CD4-positive, CD25-positive, alpha-beta regulatory T cell (primary cell): ENCODE data around the gene NAP1L4. TPM values are rescaled to one million over a fixed set of nuclear protein-coding genes. Genes with fewer than 3 reads are reported as not detected.
A peak's percentile ranks its signal among the peaks of the same experiment; 100 is the strongest.

Source experiments
- ATAC-seq, 2 donors: fragments of 150-1000 bp; cut with Tn5 transposase; one replicate each; pipeline ENCODE4 v1.10.0; 2021; ENCODE audit warnings: low read depth in 2 of 2, moderate number of reproducible peaks in 2 of 2, moderate library complexity in 1 of 2
- DNase-seq, 3 donors: peaks; one replicate each; pipeline versions ENCODE4 v3.0.0 to v3.0.0-alpha.2; 2012 to 2022; ENCODE audit warnings: mixed read lengths in 1 of 3
- H3K27ac ChIP-seq: one replicate; pipeline ENCODE4 v1.7.0; 2013; ENCODE audit warnings: mild to moderate bottlenecking, low read length; ENCODE audit not compliant: insufficient read depth, poor library complexity, severe bottlenecking
- H3K27me3 ChIP-seq: one replicate; pipeline ENCODE4 v1.7.0; 2013; ENCODE audit warnings: low read length; ENCODE audit not compliant: control insufficient read depth, insufficient read depth
- H3K36me3 ChIP-seq: one replicate; pipeline ENCODE4 v1.7.0; 2013; ENCODE audit warnings: mild to moderate bottlenecking, low read length, moderate library complexity; ENCODE audit not compliant: control insufficient read depth, insufficient read depth
- H3K4me1 ChIP-seq: 2 replicates; pipeline ENCODE4 v1.7.0; 2013; ENCODE audit warnings: mild to moderate bottlenecking, low read length; ENCODE audit not compliant: insufficient read depth, control insufficient read depth, poor library complexity, severe bottlenecking
- H3K4me3 ChIP-seq: one replicate; pipeline ENCODE4 v1.7.0; 2013; ENCODE audit warnings: low read depth, mild to moderate bottlenecking, low read length, moderate library complexity
- H3K9me3 ChIP-seq, 2 experiments: 1 replicate in 1 of 2; 2 replicates in 1 of 2; pipeline ENCODE4 v1.7.0; 2013; ENCODE audit warnings: low read length in 2 of 2, mild to moderate bottlenecking in 1 of 2, moderate library complexity in 1 of 2; ENCODE audit not compliant: control insufficient read depth in 2 of 2
- H3K27ac Mint-ChIP-seq, 3 donors: one replicate each; pipeline ENCODE4 v1.8.0; 2020 to 2022; ENCODE audit warnings: mild to moderate bottlenecking in 3 of 3, mixed read lengths in 3 of 3, moderate library complexity in 2 of 3
- H3K27me3 Mint-ChIP-seq: one replicate; pipeline ENCODE4 v1.8.0; 2022; ENCODE audit warnings: mild to moderate bottlenecking, mixed read lengths
- H3K36me3 Mint-ChIP-seq: one replicate; pipeline ENCODE4 v1.8.0; 2020; ENCODE audit warnings: mixed read lengths
- H3K4me1 Mint-ChIP-seq, 4 donors: one replicate each; pipeline ENCODE4 v1.8.0; 2020 to 2022; ENCODE audit warnings: mixed read lengths in 4 of 4, mild to moderate bottlenecking in 1 of 4
- H3K4me3 Mint-ChIP-seq, 4 donors: one replicate each; pipeline ENCODE4 v1.8.0; 2020 to 2022; ENCODE audit warnings: mild to moderate bottlenecking in 4 of 4, mixed read lengths in 4 of 4, moderate library complexity in 3 of 4
- H3K9me3 Mint-ChIP-seq, 7 donors: one replicate each; pipeline ENCODE4 v1.8.0; 2020 to 2022; ENCODE audit warnings: mixed read lengths in 7 of 7, mild to moderate bottlenecking in 3 of 7, moderate library complexity in 2 of 7
- polyA plus RNA-seq, 4 donors: library from polyadenylated mRNA; unstranded; fragments of 300-500 nt; fragmentation: Illumina TruSeq; gene quantifications; one replicate each; pipeline ENCODE4 v1.2.3, GENCODE V29; 2021
- total RNA-seq: library from RNA; stranded (reverse); gene quantifications from one replicate; pipeline ENCODE4 v1.2.3, GENCODE V29; 2022

Gene NAP1L4
- total and polyA plus RNA-seq, 5 donors from 2014 or later: 210 to 351 (median 228) TPM

GRCh38 chr11:2989551-2989950 is 2.6 kb downstream of the NAP1L4 start:
- Mint-ChIP-seq H3K27me3 (peaks cover 10% of the 10 kb centered on the region), H3K27ac (peak overlapping the region; percentile 97 to 99 (median 98)), H3K4me1 (peaks cover 14 to 48% (median 31%) of the 10 kb centered on the region in 4 donors), H3K36me3 (peaks cover 2% of the 10 kb centered on the region), H3K9me3 (no peaks in the 10 kb centered on the region), H3K4me3 (peak overlapping the region; percentile 98 to 100 (median 98))
- DNase-seq: peak in 1 of 3 donors; percentile 63
- Histone ChIP-seq H3K27ac (peak overlapping the region; percentile 77), H3K9me3 (no peaks in the 10 kb centered on the region), H3K4me3 (peak overlapping the region; percentile 97), H3K4me1 (peaks cover 62% of the 10 kb centered on the region), H3K36me3 (peaks cover 12% of the 10 kb centered on the region), H3K27me3 (no peaks in the 10 kb centered on the region)
- ATAC-seq: no peak

- no peak for ATAC-seq
- Histone ChIP-seq H3K36me3 (peaks cover 15% of the 10 kb centered on the region), H3K27me3 (no peaks in the 10 kb centered on the region), H3K4me3 (peak overlapping the region; percentile 97), H3K9me3 (no peaks in the 10 kb centered on the region), H3K4me1 (peaks cover 67% of the 10 kb centered on the region), H3K27ac (peak overlapping the region; percentile 77)
- DNase-seq: peak in 2 of 3 donors; percentile 18 to 53
- peak overlapping the region; percentile 98 to 100 (median 98) for H3K4me3 Mint-ChIP-seq
- peaks cover 10% of the 10 kb centered on the region for H3K27me3 Mint-ChIP-seq
- H3K4me1 Mint-ChIP-seq: peaks cover 14 to 54% (median 34%) of the 10 kb centered on the region in 4 donors
- H3K27ac Mint-ChIP-seq: peak overlapping the region; percentile 97 to 99 (median 98)
- H3K36me3 Mint-ChIP-seq: peaks cover 4% of the 10 kb centered on the region
- H3K9me3 Mint-ChIP-seq: no peaks in the 10 kb centered on the region
These were observed 3.1 kb downstream of the NAP1L4 start for GRCh38 chr11:2989006-2989405.

- H3K4me1 Mint-ChIP-seq: peaks cover 14 to 62% (median 38%) of the 10 kb centered on the region in 4 donors
These were observed 4.0 kb downstream of the NAP1L4 start for GRCh38 chr11:2987881-2988861.

GRCh38 chr11:2983908-2984307 is 8.2 kb downstream of the NAP1L4 start:
- H3K36me3 Mint-ChIP-seq: peaks cover 11% of the 10 kb centered on the region
- ATAC-seq (no peak), DNase-seq (no peak)
- Histone ChIP-seq H3K36me3 (peaks cover 24% of the 10 kb centered on the region), H3K9me3 (no peaks in the 10 kb centered on the region), H3K4me3 (peak overlapping the region; percentile 29), H3K27ac (peak overlapping the region; percentile 50), H3K27me3 (no peaks in the 10 kb centered on the region), H3K4me1 (peaks cover 84% of the 10 kb centered on the region)
- H3K9me3 Mint-ChIP-seq: no peaks in the 10 kb centered on the region
- H3K27me3 Mint-ChIP-seq: no peaks in the 10 kb centered on the region
- H3K27ac Mint-ChIP-seq: peak overlapping the region in 2 of 3 donors; percentile 36 to 79
- H3K4me3 Mint-ChIP-seq: peak overlapping the region in 2 of 4 donors; percentile 46 to 74
- peaks cover 19 to 72% (median 45%) of the 10 kb centered on the region in 4 donors for H3K4me1 Mint-ChIP-seq

More at GRCh38 chr11:2987881-2988861, 4.0 kb downstream of the NAP1L4 start:
- Mint-ChIP-seq H3K27me3 (peaks cover 10% of the 10 kb centered on the region), H3K9me3 (no peaks in the 10 kb centered on the region), H3K4me3 (peak overlapping the region; percentile 98 to 100 (median 98)), H3K36me3 (peaks cover 4% of the 10 kb centered on the region), H3K27ac (peak overlapping the region; percentile 79 to 99 (median 97))
- Histone ChIP-seq H3K4me1 (peaks cover 75% of the 10 kb centered on the region), H3K27me3 (no peaks in the 10 kb centered on the region), H3K4me3 (peak overlapping the region; percentile 97), H3K27ac (peak overlapping the region; percentile 77), H3K9me3 (no peaks in the 10 kb centered on the region), H3K36me3 (peaks cover 15% of the 10 kb centered on the region)
- DNase-seq: peak in 2 of 3 donors; percentile 57 to 75
- ATAC-seq: peak; percentile 19 to 22

- no peaks in the 10 kb centered on the region for H3K9me3 Mint-ChIP-seq
- no peak for ATAC-seq
- Histone ChIP-seq H3K9me3 (no peaks in the 10 kb centered on the region), H3K36me3 (peaks cover 41% of the 10 kb centered on the region), H3K4me1 (peaks cover 78% of the 10 kb centered on the region), H3K27ac (peak overlapping the region; percentile 30), H3K27me3 (no peaks in the 10 kb centered on the region), H3K4me3 (peak overlapping the region; percentile 27)
- no peak for DNase-seq
- H3K36me3 Mint-ChIP-seq: peaks cover 20% of the 10 kb centered on the region
- H3K4me3 Mint-ChIP-seq: peak overlapping the region in 3 of 4 donors; percentile 46 to 69 (median 46)
- H3K4me1 Mint-ChIP-seq: peaks cover 13 to 72% (median 44%) of the 10 kb centered on the region in 4 donors
- H3K27me3 Mint-ChIP-seq: no peaks in the 10 kb centered on the region
- H3K27ac Mint-ChIP-seq: peak overlapping the region; percentile 49 to 95 (median 79)
These were observed 9.9 kb downstream of the NAP1L4 start for GRCh38 chr11:2982214-2982613.

- peaks cover 29% of the 10 kb centered on the region for H3K36me3 Mint-ChIP-seq
- H3K4me1 Mint-ChIP-seq: peaks cover 19 to 75% (median 50%) of the 10 kb centered on the region in 4 donors
- no peaks in the 10 kb centered on the region for H3K9me3 Mint-ChIP-seq
- Histone ChIP-seq H3K9me3 (no peaks in the 10 kb centered on the region), H3K4me3 (no peak overlapping the region), H3K36me3 (peaks cover 48% of the 10 kb centered on the region), H3K27me3 (no peaks in the 10 kb centered on the region), H3K27ac (peak overlapping the region; percentile 5), H3K4me1 (peaks cover 68% of the 10 kb centered on the region)
- H3K4me3 Mint-ChIP-seq: peak overlapping the region in 2 of 4 donors; percentile 19 to 27
- no peak for ATAC-seq
- no peaks in the 10 kb centered on the region for H3K27me3 Mint-ChIP-seq
- H3K27ac Mint-ChIP-seq: peak overlapping the region in 1 of 3 donors; percentile 66
- DNase-seq: no peak
These were observed 11.0 kb downstream of the NAP1L4 start for GRCh38 chr11:2981130-2981529.

GRCh38 chr11:2980168-2980840 is 11.8 kb downstream of the NAP1L4 start:
- Histone ChIP-seq H3K4me3 (peak overlapping the region; percentile 39), H3K27ac (no peak overlapping the region), H3K9me3 (no peaks in the 10 kb centered on the region), H3K27me3 (no peaks in the 10 kb centered on the region), H3K36me3 (peaks cover 54% of the 10 kb centered on the region), H3K4me1 (peaks cover 65% of the 10 kb centered on the region)
- ATAC-seq (no peak), DNase-seq (no peak)
- Mint-ChIP-seq H3K36me3 (peaks cover 34% of the 10 kb centered on the region), H3K4me3 (no peak overlapping the region), H3K27ac (no peak overlapping the region), H3K9me3 (no peaks in the 10 kb centered on the region), H3K4me1 (peaks cover 24 to 79% (median 55%) of the 10 kb centered on the region in 4 donors), H3K27me3 (no peaks in the 10 kb centered on the region)
